ACC112 (cell line): ENCODE data around the gene RXRA.

Experiments
- H2AFZ ChIP-seq: fragments of 200-600 bp; sonication (generic); one replicate; pipeline ENCODE4 v1.6.0; 2017; ENCODE audit warnings: antibody characterized with exemption, low read length; ENCODE audit not compliant: unreplicated experiment
- H3K27ac ChIP-seq: fragments of 200-600 bp; sonication (generic); 2 replicates; pipeline ENCODE4 v1.5.1; 2014; ENCODE audit warnings: low read depth, mild to moderate bottlenecking, antibody characterized with exemption, low read length, moderate library complexity
- H3K27me3 ChIP-seq: fragments of 200-600 bp; sonication (generic); 2 replicates; pipeline ENCODE4 v1.6.1; 2014; ENCODE audit warnings: mild to moderate bottlenecking, antibody characterized with exemption, low read length, moderate library complexity, mixed read lengths; ENCODE audit not compliant: insufficient read depth
- H3K36me3 ChIP-seq: fragments of 200-600 bp; sonication (generic); 2 replicates; pipeline ENCODE4 v1.6.1; 2016; ENCODE audit warnings: mild to moderate bottlenecking, antibody characterized with exemption, low read length, moderate library complexity, mixed read lengths; ENCODE audit not compliant: insufficient read depth
- H3K4me1 ChIP-seq: fragments of 200-600 bp; sonication (generic); one replicate; pipeline ENCODE4 v1.6.1; 2016; ENCODE audit warnings: low read length, mixed read lengths; ENCODE audit not compliant: insufficient read depth, unreplicated experiment, control insufficient read depth
- H3K4me3 ChIP-seq: fragments of 200-600 bp; sonication (generic); 2 replicates; pipeline ENCODE4 v1.5.1; 2014; ENCODE audit warnings: mild to moderate bottlenecking, low read depth, low read length
- H3K79me2 ChIP-seq: fragments of 200-600 bp; sonication (generic); one replicate; pipeline ENCODE4 v1.6.0; 2016; ENCODE audit warnings: low read length; ENCODE audit not compliant: control insufficient read depth, unreplicated experiment, insufficient read depth

RXRA gene

DNA sequence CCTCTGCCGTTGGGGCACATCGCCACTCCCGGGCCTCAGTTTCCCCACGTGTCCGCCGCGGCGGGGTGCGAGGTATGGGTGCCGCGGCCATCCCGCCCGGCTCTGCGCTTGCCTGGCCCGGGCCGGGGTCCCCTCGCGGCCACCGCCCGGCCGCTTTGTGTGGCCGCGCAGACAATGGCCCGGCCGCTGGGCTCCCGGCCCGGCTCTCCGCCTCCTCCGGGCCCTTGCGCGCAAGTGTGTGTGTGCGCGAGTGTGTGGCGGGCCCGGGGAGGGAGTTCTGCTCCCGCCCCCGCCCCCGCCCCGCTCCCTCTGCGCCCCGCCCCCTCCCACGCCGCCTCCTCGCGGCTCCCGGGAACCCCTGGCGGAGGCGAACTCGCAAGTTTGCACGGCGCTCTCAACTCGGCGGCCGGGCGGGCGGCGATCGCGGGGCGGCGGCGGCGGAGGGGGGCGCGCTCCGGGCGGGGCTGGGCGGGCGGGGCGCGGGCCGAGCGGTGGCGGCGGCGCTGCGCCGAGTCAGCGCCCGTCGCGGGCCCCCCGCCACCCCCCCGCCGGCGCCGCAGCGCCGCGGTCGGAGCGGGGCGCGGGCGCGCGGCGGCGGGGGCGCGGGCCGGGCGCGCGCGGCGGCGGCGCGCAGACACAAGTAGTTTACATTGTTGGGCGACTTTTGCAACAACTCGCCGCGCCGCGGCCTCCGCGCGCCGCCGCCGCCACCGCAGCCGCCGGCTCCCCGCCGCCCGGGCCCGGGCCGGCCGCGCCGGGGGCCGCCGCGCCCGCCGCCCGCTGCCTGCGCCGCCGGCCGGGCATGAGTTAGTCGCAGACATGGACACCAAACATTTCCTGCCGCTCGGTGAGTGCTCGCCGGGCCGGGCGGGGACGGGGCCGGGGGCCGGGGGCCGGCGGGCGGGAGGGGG lies at the start of gene RXRA:
Gene RXRA, plus strand, starts transcription at position 643 of the 911 bp plus-strand sequence. Its CDS starts 177 bp downstream, at position 820.
- peaks cover 43% of the 10 kb centered on the region for H3K79me2 ChIP-seq
- H3K36me3 ChIP-seq: no peaks in the 10 kb centered on the region
- peak within 1 kb of the TSS; percentile 46 for H3K27ac ChIP-seq
- H3K4me1 ChIP-seq: peaks cover 30% of the 10 kb centered on the region
- peak within 1 kb of the TSS; percentile 90 for H2AFZ ChIP-seq
- no peaks in the 10 kb centered on the region for H3K27me3 ChIP-seq
- peak within 1 kb of the TSS; percentile 99 for H3K4me3 ChIP-seq

DNA sequence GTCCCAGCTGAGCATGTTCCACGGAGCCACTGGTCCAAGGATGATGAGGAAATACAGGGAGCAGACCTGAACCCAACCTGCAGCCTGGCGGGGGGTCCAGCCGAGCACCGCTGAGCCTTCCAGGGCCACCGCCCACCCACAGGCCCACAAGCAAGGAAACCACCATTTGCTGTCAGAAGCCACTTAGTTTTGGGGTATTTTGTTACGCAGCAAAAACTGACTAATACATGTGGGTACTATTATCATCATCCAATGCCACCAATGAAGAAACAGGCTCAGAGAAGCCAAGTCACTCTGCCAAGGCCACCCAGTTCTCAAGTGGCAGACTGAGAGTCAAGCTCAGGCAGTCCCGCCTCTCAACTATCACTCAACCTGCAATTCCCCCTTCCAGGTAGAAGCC lies 48.0 kb upstream of the RXRA start:
- Histone ChIP-seq H3K27me3 (peaks cover 37% of the 10 kb centered on the region), H3K36me3 (no peaks in the 10 kb centered on the region), H3K4me1 (no peaks in the 10 kb centered on the region), H3K79me2 (no peaks in the 10 kb centered on the region), H3K4me3 (no peak overlapping the region), H2AFZ (no peak overlapping the region), H3K27ac (no peak overlapping the region)

DNA sequence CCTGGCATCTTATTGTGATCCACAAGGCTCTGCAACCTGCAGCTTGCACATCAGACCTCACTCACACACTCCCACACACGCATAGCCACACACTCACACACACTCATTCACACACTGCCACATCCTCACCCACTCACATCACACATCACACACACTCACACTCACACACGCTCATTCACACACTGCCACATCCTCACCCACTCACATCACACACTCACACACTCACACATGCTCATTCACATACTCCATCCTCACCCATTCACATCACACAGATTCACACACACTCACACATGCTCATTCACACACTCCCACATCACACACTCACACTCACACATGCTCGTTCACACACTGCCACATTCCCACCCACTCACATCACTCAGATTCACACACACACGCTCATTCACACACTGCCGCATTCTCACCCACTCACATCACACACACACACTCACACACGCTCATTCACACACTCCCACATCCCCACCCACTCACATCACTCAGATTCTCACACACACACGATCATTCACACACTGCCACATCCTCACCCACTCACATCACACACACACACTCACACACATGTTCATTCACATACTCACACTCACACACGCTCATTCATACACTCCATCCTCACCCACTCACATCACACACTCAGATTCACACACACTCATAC lies 47.1 kb upstream of the RXRA start:
- Histone ChIP-seq H3K79me2 (no peaks in the 10 kb centered on the region), H3K4me3 (no peak overlapping the region), H3K4me1 (no peaks in the 10 kb centered on the region), H2AFZ (no peak overlapping the region), H3K36me3 (no peaks in the 10 kb centered on the region), H3K27me3 (peaks cover 37% of the 10 kb centered on the region), H3K27ac (no peak overlapping the region)

DNA sequence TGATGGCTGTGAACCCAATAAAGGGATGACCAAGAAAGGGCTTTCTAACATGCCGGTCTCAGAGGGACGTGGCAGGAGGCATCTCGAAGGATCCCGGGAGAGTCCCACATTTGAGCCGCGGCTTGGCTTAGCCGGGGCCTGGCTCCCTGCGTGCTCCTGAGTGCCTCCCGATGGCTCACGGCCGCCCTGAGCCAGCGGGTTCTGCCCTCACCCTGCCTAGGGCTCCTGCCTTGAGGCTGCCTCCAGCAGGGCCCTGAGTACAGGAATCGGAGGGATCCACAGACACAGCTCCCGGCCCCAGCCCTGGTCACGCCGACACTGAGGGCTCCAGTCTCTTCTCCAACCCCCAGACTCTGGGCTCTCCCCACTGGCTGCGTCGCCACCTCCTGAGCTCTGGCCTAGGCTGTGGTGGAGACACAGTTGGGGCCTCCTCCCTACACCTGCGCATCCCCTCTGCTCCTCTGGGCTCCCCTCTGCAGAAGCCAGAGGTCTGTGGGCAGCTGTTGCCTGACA lies 44.1 kb upstream of the RXRA start:
- Histone ChIP-seq H3K27me3 (peaks cover 17% of the 10 kb centered on the region), H3K4me3 (no peak overlapping the region), H3K4me1 (no peaks in the 10 kb centered on the region), H2AFZ (no peak overlapping the region), H3K27ac (no peak overlapping the region), H3K79me2 (no peaks in the 10 kb centered on the region), H3K36me3 (no peaks in the 10 kb centered on the region)

DNA sequence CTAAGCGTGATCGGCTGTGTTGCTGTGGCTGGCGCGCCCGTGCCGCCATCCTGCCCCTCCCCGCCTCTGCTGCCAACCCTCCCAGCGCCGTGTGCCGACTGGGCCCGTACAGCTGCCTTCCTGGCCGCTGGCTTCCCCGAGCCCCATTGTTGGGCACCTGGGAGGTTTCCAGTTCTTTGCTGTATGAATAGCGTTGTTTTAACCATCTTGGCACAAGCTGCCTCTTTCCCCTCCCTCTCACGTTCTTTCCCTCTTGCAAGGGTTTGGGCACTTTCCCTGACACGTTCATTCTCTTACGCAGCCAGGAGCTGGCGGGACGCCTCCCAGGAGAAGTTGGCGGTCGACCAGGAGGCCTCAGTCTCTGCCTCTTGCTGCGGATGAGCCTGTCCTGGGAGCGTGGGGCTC lies 43.1 kb upstream of the RXRA start:
- Histone ChIP-seq H3K4me1 (no peaks in the 10 kb centered on the region), H3K79me2 (no peaks in the 10 kb centered on the region), H3K27me3 (peaks cover 12% of the 10 kb centered on the region), H3K36me3 (no peaks in the 10 kb centered on the region), H3K4me3 (no peak overlapping the region), H2AFZ (no peak overlapping the region), H3K27ac (no peak overlapping the region)

DNA sequence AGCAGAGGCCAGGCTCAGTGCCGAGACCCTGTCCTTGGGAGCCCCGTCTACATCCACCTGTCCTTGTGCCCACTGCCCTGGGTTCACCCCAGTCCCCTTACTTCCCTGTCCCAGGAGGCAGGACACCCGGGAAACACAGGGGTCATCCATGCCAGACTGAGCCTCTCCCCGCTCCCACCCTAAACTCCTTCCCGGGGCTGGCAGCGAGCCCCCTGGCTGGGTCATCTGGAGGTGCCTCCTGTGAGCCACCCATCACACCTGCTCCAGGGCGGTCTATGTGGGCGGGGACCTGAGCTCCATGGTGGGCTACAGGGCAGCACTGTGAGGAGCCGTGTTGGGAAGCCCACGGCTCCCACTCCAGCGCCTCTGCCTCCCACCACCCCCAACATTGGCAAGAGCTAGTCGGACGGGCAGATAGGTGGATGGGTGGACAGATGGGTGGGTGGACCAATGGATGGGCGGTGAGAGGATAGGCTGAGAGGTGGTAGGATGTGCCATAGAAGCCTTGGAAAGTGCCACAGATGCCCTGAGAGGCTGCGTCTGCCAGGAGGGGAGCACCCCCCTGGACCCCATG lies 42.5 kb upstream of the RXRA start:
- Histone ChIP-seq H3K4me3 (no peak overlapping the region), H3K4me1 (no peaks in the 10 kb centered on the region), H3K79me2 (no peaks in the 10 kb centered on the region), H3K27ac (no peak overlapping the region), H3K36me3 (no peaks in the 10 kb centered on the region), H3K27me3 (peaks cover 7% of the 10 kb centered on the region; the same call in 1 of the 2 replicates), H2AFZ (no peak overlapping the region)

DNA sequence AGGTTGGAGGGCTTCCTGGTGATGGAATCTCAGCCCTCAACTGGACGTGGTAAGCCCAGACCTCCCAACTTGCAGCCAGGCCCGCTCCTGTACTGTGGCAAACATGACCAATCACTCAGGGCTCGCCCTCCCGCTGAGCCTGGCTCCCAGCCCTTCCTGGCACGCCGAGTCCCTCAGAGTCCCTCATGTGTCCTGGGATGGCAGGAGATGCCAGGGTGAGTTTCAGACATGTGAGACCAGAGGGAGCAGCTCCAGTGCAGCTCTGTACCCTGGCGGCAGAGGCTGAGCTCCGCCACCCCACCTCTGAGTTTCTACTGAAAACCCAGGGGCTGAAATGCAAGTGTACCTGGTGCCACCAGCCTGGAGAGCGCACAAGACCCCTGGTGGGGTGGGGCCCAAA lies 42.0 kb upstream of the RXRA start:
- no peaks in the 10 kb centered on the region for H3K4me1 ChIP-seq
- H3K4me3 ChIP-seq: no peak overlapping the region
- peaks cover 7% of the 10 kb centered on the region; the same call in 1 of the 2 replicates for H3K27me3 ChIP-seq
- no peaks in the 10 kb centered on the region for H3K36me3 ChIP-seq
- no peaks in the 10 kb centered on the region for H3K79me2 ChIP-seq
- no peak overlapping the region for H2AFZ ChIP-seq
- H3K27ac ChIP-seq: no peak overlapping the region

DNA sequence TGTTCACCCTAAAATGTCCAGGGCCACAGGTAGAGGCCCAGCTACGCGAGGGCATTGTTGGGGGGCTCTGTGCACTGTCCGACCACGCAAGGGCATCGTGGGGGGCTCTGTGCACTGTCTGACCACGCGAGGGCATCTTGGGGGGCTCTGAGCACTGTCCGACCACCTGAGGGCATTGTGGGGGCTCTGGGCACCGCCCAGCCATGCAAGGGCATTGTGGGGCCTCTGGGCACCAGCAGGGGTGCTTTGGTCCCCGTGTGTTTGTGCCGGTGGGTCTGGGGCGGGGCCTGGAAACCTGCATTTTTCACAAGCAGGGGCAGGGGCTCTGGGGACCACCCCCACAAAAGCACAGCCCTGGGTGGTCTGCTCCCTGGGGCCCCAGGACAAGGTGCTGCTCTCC lies 41.5 kb upstream of the RXRA start:
- H3K36me3 ChIP-seq: no peaks in the 10 kb centered on the region
- H3K4me3 ChIP-seq: no peak overlapping the region
- H3K27ac ChIP-seq: no peak overlapping the region
- H3K79me2 ChIP-seq: no peaks in the 10 kb centered on the region
- H3K4me1 ChIP-seq: no peaks in the 10 kb centered on the region
- H2AFZ ChIP-seq: no peak overlapping the region
- H3K27me3 ChIP-seq: peaks cover 7% of the 10 kb centered on the region; the same call in 1 of the 2 replicates

DNA sequence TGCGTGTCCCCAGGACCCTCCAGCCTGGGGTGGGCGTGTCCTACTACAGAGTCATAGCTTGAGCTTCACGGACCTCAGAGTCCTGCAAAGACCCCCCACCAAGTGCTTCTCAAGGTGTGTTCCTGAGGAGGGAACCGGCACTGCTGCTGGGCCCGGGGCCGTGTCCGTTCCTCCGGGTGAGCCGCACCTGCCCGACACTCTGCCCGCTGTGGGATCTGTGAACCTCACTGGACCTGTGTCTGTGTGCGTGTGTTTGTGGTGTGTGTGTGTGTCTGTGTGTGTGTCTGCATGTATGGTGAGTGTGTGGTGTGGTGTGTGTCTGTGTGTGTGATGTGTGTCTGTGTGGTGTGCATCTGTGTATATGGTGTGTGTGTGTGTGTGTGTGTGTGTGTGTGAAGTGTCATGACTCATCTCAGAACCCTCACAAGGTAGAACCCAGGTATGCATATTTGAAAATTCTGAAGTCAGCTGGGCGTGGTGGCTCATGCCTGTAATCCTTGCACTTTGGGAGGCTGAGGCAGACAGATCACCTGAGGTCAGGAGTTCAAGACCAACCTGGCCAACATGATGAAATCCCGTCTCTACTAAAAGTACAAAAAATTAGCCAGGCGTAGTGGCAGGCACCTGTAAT lies 40.9 kb upstream of the RXRA start:
- H3K27me3 ChIP-seq: peaks cover 7% of the 10 kb centered on the region; the same call in 1 of the 2 replicates

More for the DNA sequence above, 40.9 kb upstream of the RXRA start:
- no peak overlapping the region for H3K4me3 ChIP-seq
- no peak overlapping the region for H3K27ac ChIP-seq
- H2AFZ ChIP-seq: no peak overlapping the region
- H3K79me2 ChIP-seq: no peaks in the 10 kb centered on the region
- H3K4me1 ChIP-seq: no peaks in the 10 kb centered on the region
- no peaks in the 10 kb centered on the region for H3K36me3 ChIP-seq
